OCI-LY1 (cell line): Measurements from ENCODE around the gene TBPL2.

Source experiments
- CTCF ChIP-seq: fragments of 200-600 bp; sonication (generic), shearing (Covaris generic); IDR thresholded peaks from 2 replicates; pipeline ENCODE4 v1.5.1; 2017; ENCODE audit warnings: mild to moderate bottlenecking, antibody characterized with exemption, low read length, moderate library complexity, mixed read lengths
- EZH2 ChIP-seq: fragments of 200-600 bp; sonication (generic), shearing (Covaris generic); IDR thresholded peaks from 2 replicates; pipeline ENCODE4 v1.8.0; 2017; ENCODE audit warnings: borderline replicate concordance, mixed run types, mild to moderate bottlenecking, antibody characterized with exemption, low read length, moderate library complexity, mixed read lengths

- no peak for TF ChIP-seq EZH2
- TF ChIP-seq CTCF: no peak
These were observed 54.2 kb downstream of the TBPL2 start for GRCh38 chr14:55386037-55386808.
